GM18517 (cell line): ENCODE results near the gene ZNF750.

Experiments
- ATAC-seq: cut with Tn5 transposase; IDR thresholded peaks from one replicate; pipeline ENCODE4 v1.9.1; 2021; ENCODE audit warnings: mild to moderate bottlenecking, moderate library complexity; ENCODE audit not compliant: unreplicated experiment

ZNF750 gene

DNA sequence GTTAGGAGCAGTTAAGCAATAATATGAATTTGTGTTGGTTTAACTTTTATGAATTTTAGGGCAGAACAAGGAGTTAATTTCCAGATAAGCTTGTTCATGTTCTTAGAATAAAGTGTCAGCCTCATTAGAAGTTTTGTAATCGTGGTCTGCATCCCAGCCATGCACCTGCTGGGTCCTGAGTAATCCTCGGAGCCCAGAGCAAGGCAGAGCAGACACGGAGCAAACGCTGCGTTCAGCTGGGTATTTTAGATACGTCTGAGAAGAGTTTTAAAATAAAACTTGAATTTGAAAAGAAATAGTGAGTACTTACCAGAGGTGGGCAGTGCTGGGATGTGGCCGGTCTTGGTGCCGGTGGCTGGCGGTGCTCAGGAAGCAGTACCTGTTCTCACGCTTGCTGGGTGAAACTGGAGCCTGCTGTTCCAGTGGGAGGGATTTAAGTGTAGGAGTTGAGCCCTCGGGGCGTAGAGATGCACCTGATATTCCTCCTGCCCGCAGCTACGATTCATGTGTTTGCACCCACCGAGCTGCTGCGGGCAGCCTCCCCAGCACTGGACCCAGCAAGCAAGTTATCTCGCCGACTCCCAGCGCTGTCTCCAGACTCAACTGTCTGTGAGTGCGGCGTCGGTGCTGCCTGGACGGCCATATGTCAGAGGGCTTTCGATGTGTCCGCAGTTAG is at the start of gene ZNF750:
Gene ZNF750, minus strand, starts transcription at position 406 of the 676 bp plus-strand sequence. CDS start 7,568 bp downstream, outside the sequence.
- ATAC-seq: no peak

GRCh38 chr17:82888583-82889495 is 49.0 kb upstream of the ZNF750 start:
- ATAC-seq: no peak

- no peak for ATAC-seq
Measured at GRCh38 chr17:82887255-82888164, 47.7 kb upstream of the ZNF750 start.

GRCh38 chr17:82884970-82885353 is 45.1 kb upstream of the ZNF750 start:
- no peak for ATAC-seq

- ATAC-seq: no peak
Measured at GRCh38 chr17:82884341-82884969, 44.6 kb upstream of the ZNF750 start.

DNA sequence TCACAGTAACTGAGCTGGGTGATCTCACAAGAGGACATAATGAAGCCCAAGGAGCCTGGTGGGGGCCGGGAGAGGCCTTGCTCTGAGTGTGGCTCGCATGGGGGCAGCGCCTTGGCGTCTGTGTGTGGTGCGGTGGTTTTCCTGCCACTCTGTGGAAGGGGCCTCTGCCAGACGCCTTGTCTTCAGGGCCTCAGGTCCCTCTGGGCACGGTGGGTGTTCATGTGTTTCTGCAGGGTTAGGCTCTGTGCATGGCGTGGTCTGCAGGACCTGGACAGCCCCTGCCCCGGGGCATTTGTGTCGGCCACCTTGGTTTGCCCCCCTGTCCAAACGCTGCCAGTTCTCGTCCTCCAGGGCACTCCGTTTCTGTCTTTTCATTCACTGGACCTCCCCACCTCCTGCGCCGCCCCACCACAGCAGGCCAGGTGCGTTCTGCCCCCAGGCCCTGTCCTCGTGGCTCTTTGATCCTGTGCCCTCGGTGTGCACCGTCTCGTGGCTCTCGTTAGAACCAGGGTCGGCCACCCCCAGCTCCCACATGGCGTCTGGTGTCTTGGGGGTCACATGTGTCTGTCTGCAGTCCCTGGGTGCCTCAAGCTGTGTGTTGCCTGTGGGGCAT is 43.7 kb upstream of the ZNF750 start:
- ATAC-seq: no peak

- no peak for ATAC-seq
Measured at GRCh38 chr17:82882715-82883418, 43.0 kb upstream of the ZNF750 start.

GRCh38 chr17:82881900-82882714 is 42.3 kb upstream of the ZNF750 start:
- no peak for ATAC-seq

DNA sequence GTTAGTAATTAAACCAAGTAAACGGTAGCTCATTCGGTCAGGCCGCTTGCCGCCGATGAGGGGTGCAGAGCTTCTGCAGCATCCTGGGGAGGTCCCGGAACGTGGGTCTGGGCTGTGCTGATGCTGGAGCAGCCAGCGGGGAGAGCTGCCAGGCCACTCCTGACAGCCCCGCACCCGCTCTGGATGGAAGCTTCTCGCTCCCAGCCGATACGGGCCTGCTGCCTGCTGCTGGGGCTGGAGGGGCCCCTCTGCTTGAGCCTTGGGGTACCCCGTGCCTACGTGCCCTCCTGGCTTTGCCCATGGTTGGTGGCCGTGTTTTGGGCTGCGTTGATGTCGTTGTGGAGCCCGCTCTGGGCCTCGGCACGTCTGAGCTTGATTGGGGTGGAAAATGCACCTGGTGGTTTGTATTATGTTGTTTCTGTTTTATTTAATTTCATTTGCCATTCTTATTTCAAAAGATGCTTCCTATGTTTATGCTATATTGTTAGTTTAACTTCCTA is 41.6 kb upstream of the ZNF750 start:
- no peak for ATAC-seq

- no peak for ATAC-seq
Measured at GRCh38 chr17:82880620-82881323, 41.0 kb upstream of the ZNF750 start.

- no peak for ATAC-seq
Measured at GRCh38 chr17:82879241-82879640, 39.4 kb upstream of the ZNF750 start.

GRCh38 chr17:82878527-82878926 is 38.7 kb upstream of the ZNF750 start:
- ATAC-seq: no peak

DNA sequence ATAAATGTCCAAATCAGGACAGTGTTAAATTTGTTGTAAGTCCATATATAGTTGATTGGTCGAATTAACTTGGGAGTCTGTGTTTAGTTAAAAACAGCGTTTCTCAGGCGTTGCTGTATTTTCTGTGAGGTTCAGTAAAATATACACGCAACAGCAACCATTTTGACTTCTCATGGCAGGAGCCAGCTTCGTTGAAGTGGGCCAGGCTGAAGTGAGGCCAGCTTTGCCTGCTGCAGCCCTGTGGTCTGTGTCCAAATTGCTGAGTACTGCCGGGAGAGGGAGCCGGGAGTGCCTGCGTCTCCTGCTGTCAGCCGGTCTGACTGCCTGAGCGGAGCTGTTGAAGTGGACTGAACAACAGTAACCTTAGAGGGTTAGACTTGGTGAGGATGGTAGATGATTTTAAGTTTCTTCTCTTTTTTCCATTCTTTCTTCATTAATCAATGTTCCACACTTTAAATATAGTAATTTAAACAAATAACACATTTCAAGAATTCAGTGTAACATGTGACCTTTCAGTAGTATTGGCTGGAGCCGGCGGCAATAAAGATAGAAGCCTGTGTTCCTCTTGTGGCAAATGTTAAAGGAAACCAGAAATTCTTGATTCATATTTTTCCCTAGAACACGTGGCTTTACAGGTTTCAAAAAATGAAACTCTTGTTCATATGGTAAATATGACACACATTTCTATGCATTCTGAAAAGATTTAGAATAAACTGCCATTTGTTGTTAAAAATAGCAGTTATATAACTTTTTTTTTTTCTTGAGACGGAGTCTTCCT is 37.0 kb upstream of the ZNF750 start:
- ATAC-seq: no peak

DNA sequence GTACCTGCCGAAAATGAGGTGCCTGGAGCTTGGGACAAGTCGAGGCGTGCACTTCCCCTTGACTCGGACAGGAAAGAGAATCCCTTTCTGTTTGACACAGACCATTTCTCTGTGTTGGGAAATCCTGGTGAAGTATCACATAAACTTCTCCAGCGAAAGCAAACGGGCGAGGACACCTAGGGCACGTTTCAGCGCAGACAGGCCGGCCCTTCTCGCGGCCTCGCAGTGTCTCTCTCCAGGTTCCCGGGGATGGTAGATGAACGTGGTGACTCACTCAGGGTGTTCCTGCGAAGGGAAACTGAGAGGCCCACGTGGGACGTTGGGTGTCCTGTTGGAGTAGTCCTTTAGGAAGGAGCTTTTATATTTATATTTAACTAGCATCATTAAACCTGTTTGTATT is 36.3 kb upstream of the ZNF750 start:
- no peak for ATAC-seq

DNA sequence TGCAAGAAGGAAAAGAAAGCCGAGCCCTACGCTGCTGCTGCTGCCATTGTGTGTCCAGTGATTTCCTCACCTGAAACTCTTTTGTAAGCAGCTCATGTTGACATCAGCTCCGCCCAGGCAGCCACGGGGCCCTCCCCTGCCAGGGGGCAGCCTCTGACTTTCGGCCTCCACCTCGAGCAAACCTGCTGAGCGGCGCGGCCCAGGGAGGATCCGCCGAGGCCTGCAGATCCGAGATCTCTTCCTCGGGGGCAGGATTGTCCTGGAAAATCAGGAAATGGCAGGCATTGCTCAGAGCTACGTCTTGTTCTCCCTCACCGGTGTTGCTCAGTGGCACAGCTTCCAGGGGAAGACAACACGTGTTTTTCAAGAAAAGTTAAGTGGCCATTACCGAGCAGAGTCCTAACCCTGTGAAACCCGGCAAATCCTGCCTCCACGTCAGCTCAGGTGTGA is 35.6 kb upstream of the ZNF750 start:
- no peak for ATAC-seq

DNA sequence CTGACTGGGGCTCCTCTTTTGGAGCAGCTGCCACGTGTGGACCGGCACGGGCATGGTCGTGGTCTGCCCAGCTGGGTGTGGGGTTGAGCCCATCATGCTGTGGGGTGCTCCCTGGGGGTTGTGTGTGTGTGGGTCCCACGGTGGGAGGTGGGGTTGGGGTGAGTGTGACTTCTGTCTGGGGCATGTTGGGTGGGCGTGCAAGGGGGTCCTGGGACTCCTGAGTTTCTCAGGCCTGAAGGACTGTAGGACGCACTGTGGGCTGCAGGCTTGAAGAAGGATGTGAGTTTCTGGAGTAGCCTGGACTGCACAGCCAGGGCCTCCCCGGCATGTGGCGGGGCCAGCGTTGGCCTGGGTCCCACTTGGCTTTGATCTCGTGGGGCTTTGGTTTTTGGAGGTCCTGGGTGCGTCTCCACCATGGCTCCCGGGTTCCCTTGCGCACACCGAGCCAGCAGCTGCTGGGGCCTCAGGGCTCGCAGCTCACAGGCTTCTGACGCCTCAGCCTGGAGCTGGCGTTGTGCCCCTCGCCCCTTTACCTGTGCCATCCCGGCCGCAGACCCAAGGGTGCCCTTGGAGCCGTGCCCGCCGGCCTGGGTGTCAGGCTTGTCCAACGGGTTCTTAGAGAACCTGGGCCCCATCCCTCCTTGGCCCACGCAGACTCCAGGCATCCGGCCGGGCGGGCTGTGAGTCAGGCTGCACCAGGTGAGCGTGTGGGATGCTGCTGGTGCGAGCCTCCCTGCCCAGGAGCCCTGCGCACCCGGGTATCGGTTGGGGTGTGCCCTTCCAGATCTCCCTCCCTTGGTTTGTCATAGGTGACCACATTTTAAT is 34.4 kb upstream of the ZNF750 start:
- no peak for ATAC-seq
